ENCODE data around the gene URB1. TPM values are rescaled to one million over a fixed set of nuclear protein-coding genes. Genes with fewer than 3 reads are reported as not detected.

URB1 gene
- total and polyA plus RNA-seq, 4 experiments from 2014 or later = 0.55 to 15.2 (median 8.6) TPM

DNA sequence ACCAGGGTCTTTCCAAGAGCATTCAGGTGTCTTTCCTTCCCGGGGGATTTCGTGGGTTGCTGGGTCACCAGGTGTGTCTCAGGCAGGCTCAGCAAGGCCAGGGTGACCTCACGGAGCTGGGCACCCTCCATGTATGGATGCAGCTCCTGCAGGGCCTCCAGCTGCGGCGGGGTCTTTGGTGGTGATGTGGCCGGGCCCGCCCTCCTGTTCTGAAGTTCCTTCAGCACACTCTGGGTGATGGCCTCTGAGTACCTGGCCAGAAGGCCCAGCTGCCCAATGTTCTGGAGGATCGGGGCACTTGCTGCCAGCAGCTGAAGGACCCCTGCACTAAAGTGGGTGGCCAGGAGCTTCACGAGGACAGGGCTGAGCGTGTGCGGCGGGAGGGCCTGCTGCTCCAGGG, 45.5 kb downstream of the URB1 start:
- intact Hi-C loops (cut with micrococcal nuclease) = no loop called here
- Histone ChIP-seq H3K27ac (ENCODE audit: low read depth, low read length) (no peak overlapping the region), H3K9me3 (ENCODE audit: control insufficient read depth in 1 of 2, low read length in 2 of 2) (peaks cover 0 to 10% of the 10 kb centered on the region in 2 donors), H3K4me3 (ENCODE audit: low read length in 2 of 2) (no peak overlapping the region), H3K27me3 (ENCODE audit: insufficient read depth, low read length) (no peaks in the 10 kb centered on the region), H3K36me3 (ENCODE audit: insufficient read depth, low read length) (peaks cover 79% of the 10 kb centered on the region), H3K4me1 (ENCODE audit: insufficient read depth, low read length) (no peaks in the 10 kb centered on the region)
- Mint-ChIP-seq H3K4me1 (no peaks in the 10 kb centered on the region), H3K27ac (no peak overlapping the region), H3K9me3 (peaks cover 4 to 18% (median 12%) of the 10 kb centered on the region in 8 donors), H3K27me3 (no peaks in the 10 kb centered on the region), H3K4me3 (no peak overlapping the region), H3K36me3 (peaks cover 85 to 90% of the 10 kb centered on the region in 2 donors)
- no peak for DNase-seq
- ChIA-PET POLR2A (ENCODE audit: partially characterized antibody) (no interaction called here), CTCF (ENCODE audit: partially characterized antibody) (no interaction called here)

DNA sequence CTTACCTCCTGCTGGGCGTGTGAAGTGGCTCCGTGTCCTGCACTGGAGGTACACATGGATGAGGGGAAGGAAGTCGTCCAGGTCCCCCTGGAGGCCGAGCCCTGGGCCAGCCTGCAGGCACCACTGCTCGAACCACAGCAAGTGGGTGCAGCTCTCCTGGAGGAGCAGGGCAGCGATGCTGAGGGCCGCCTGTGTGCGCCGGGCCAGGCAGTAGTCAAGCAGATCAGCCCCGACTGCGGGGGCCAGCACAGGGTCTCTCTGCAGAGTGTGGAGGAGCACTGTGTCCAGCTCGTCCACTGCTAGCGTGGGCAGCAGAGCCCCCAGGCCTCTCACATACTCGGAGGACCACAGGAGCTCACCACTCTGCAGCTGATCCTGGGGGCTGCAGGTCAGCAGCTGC, 45.9 kb downstream of the URB1 start:
- CTCF ChIA-PET (ENCODE audit: partially characterized antibody) = no interaction called here
- intact Hi-C loops (cut with micrococcal nuclease) = no loop called here
- POLR2A ChIA-PET (ENCODE audit: partially characterized antibody) = no interaction called here
- H3K27me3 ChIP-seq (ENCODE audit: insufficient read depth, low read length) = no peaks in the 10 kb centered on the region
- peaks cover 81 to 86% of the 10 kb centered on the region in 2 donors for H3K36me3 Mint-ChIP-seq
- no peak overlapping the region for H3K4me3 Mint-ChIP-seq
- no peaks in the 10 kb centered on the region for H3K4me1 ChIP-seq (ENCODE audit: insufficient read depth, low read length)
- no peaks in the 10 kb centered on the region for H3K27me3 Mint-ChIP-seq
- peaks cover 4 to 18% (median 12%) of the 10 kb centered on the region in 8 donors for H3K9me3 Mint-ChIP-seq
- H3K9me3 ChIP-seq (ENCODE audit: control insufficient read depth in 1 of 2, low read length in 2 of 2) = peaks cover 0 to 10% of the 10 kb centered on the region in 2 donors
- DNase-seq = no peak
- H3K4me3 ChIP-seq (ENCODE audit: low read length in 2 of 2) = no peak overlapping the region
- H3K4me1 Mint-ChIP-seq = no peaks in the 10 kb centered on the region
- H3K27ac Mint-ChIP-seq = no peak overlapping the region
- no peak overlapping the region for H3K27ac ChIP-seq (ENCODE audit: low read depth, low read length)
- peaks cover 75% of the 10 kb centered on the region for H3K36me3 ChIP-seq (ENCODE audit: insufficient read depth, low read length)

DNA sequence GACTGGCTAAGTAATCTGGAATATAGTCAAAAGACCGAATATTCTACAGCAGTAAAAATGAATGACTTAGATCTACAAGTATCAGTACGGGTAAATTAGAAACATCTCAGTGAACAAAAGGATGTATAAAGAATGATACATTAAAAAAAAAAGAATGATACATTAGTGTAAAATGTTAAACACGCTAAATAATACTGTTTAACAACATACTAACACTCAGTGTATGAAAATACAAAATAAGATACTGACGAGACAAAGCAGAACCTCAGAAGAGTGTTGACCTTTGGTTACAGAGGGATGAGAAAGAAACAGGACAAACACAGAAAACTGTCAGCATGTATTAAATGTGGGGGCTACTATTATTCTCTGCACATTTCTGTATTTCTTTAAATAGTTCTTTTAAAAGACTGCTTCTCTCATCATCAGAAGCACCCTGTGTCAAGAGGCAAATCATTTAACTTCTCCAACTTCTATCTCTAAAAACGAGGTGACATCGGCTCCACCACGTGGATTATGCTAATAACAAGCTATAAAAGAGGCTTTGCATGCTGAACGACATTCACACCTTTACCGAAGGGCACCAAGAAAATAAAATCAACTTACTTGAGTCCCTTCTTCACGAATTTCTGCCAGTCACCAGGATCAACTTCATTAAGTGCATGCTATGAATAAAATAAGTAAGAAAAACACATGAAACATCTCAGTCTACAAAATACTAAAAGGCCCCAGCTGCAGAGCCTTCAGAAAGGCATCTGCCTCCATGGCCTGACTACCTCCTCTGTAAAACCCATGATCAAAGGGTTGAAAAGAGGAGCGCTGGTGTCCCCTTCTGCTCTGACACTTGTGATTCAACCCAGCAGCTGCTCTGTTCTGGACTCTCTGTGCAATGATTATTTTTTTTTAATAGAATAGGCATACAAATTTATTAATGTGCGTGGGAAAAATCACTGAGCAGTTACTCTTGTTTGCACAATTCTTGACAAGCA, 51.7 kb downstream of the URB1 start:
- H3K27ac Mint-ChIP-seq = peak overlapping the region in 3 of 7 donors; percentile 7 to 85 (median 50)

DNA sequence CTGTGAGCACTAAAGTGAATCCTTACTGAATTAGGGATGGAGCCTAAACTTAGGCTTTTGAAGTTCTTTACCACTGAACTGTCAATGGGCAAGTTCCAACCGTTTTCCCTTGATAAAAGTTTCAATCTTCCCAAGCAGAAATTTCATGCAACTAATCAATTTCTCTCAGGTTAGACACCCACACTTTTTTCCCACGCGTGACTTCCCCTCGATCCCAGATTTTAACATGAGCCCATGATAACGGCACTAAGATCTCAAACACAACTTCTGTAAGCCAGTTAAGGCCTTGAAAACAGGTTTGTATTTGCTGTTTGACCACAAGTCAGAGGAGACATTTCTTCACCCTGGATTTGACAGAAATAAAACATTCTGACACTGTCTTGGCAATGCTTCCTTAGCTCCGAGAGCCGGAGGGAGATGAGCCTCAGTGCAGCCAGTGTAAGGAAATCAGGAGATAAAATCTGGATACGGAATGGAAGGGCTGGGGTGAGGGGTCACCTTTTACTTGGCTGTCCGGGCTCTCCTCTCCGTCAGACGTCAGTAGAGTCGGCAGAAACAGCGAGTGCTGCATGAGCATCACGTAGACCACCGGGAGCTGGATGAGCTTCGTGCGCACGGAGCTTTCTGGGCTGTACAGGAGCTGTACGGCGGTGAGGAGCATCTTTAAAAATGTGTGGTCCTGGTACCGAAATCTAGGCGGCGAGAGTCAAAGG, 54.4 kb downstream of the URB1 start:
- H3K27ac Mint-ChIP-seq = peak overlapping the region in 2 of 7 donors; percentile 13 to 88
- Histone ChIP-seq H3K27me3 (ENCODE audit: insufficient read depth, low read length) (no peaks in the 10 kb centered on the region), H3K36me3 (ENCODE audit: insufficient read depth, low read length) (peaks cover 50% of the 10 kb centered on the region), H3K27ac (ENCODE audit: low read depth, low read length) (no peak overlapping the region), H3K9me3 (ENCODE audit: control insufficient read depth in 1 of 2, low read length in 2 of 2) (no peaks in the 10 kb centered on the region), H3K4me1 (ENCODE audit: insufficient read depth, low read length) (no peaks in the 10 kb centered on the region), H3K4me3 (ENCODE audit: low read length in 2 of 2) (no peak overlapping the region)
- ChIA-PET CTCF (ENCODE audit: partially characterized antibody) (no interaction called here), POLR2A (ENCODE audit: partially characterized antibody) (no interaction called here)
- H3K27me3 Mint-ChIP-seq = no peaks in the 10 kb centered on the region
- peaks cover 70 to 82% of the 10 kb centered on the region in 2 donors for H3K36me3 Mint-ChIP-seq
- DNase-seq = no peak
- peaks cover 0 to 1% (median 0%) of the 10 kb centered on the region in 4 donors for H3K4me1 Mint-ChIP-seq
- intact Hi-C loops (cut with micrococcal nuclease) = no loop called here
- H3K9me3 Mint-ChIP-seq = peaks cover 0 to 2% (median 0%) of the 10 kb centered on the region in 8 donors
- no peak overlapping the region for H3K4me3 Mint-ChIP-seq

More for the DNA sequence above, 51.7 kb downstream of the URB1 start:
- intact Hi-C loops (cut with micrococcal nuclease) = no loop called here
- peaks cover 4 to 18% (median 12%) of the 10 kb centered on the region in 8 donors for H3K9me3 Mint-ChIP-seq
- ChIA-PET CTCF (ENCODE audit: partially characterized antibody) (interaction anchor here (1.1 kb wide), 1 partner anchor 260 kb away, joined by 4 read pairs; no protein-coding TSS in a partner anchor), POLR2A (ENCODE audit: partially characterized antibody) (no interaction called here)
- Histone ChIP-seq H3K27ac (ENCODE audit: low read depth, low read length) (no peak overlapping the region), H3K9me3 (ENCODE audit: control insufficient read depth in 1 of 2, low read length in 2 of 2) (peaks cover 0 to 10% of the 10 kb centered on the region in 2 donors), H3K4me1 (ENCODE audit: insufficient read depth, low read length) (no peaks in the 10 kb centered on the region), H3K36me3 (ENCODE audit: insufficient read depth, low read length) (peaks cover 64% of the 10 kb centered on the region), H3K4me3 (ENCODE audit: low read length in 2 of 2) (no peak overlapping the region), H3K27me3 (ENCODE audit: insufficient read depth, low read length) (no peaks in the 10 kb centered on the region)
- no peak for DNase-seq
- H3K4me1 Mint-ChIP-seq = no peaks in the 10 kb centered on the region
- peaks cover 71 to 81% of the 10 kb centered on the region in 2 donors for H3K36me3 Mint-ChIP-seq
- no peaks in the 10 kb centered on the region for H3K27me3 Mint-ChIP-seq
- H3K4me3 Mint-ChIP-seq = no peak overlapping the region

DNA sequence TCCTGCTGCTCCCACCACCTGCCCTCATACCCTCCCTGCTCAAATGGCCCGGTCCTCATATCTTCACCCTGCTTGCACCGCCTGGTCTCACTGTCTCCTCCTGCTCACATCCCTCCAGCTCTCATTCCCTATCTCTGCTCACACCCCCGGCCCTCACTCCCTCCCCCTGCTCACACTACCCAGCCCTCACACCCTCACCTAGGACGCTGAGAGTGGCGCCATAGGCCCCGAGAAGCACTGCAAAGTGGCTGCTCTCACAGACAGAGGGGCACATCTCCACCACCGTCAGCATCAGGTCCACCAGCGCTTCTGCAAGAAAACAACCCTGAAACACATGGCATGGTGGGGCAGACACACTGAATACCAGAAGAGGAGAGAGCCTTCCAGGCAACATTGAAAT, 55.6 kb downstream of the URB1 start:
- no peaks in the 10 kb centered on the region for H3K27me3 ChIP-seq (ENCODE audit: insufficient read depth, low read length)
- H3K4me3 ChIP-seq (ENCODE audit: low read length in 2 of 2) = no peak overlapping the region
- H3K9me3 ChIP-seq (ENCODE audit: control insufficient read depth in 1 of 2, low read length in 2 of 2) = no peaks in the 10 kb centered on the region
- H3K36me3 Mint-ChIP-seq = peaks cover 73 to 85% of the 10 kb centered on the region in 2 donors
- no peak overlapping the region for H3K27ac ChIP-seq (ENCODE audit: low read depth, low read length)
- H3K27me3 Mint-ChIP-seq = no peaks in the 10 kb centered on the region
- peaks cover 48% of the 10 kb centered on the region for H3K36me3 ChIP-seq (ENCODE audit: insufficient read depth, low read length)
- no peak overlapping the region for H3K4me3 Mint-ChIP-seq
- ChIA-PET CTCF (ENCODE audit: partially characterized antibody) (no interaction called here), POLR2A (ENCODE audit: partially characterized antibody) (no interaction called here)
- H3K4me1 Mint-ChIP-seq = peaks cover 0 to 3% (median 0%) of the 10 kb centered on the region in 4 donors
- no peak for DNase-seq
- no peaks in the 10 kb centered on the region for H3K9me3 Mint-ChIP-seq
- intact Hi-C loops (cut with micrococcal nuclease) = no loop called here
- no peaks in the 10 kb centered on the region for H3K4me1 ChIP-seq (ENCODE audit: insufficient read depth, low read length)
- H3K27ac Mint-ChIP-seq = peak overlapping the region in 1 of 7 donors; percentile 12

DNA sequence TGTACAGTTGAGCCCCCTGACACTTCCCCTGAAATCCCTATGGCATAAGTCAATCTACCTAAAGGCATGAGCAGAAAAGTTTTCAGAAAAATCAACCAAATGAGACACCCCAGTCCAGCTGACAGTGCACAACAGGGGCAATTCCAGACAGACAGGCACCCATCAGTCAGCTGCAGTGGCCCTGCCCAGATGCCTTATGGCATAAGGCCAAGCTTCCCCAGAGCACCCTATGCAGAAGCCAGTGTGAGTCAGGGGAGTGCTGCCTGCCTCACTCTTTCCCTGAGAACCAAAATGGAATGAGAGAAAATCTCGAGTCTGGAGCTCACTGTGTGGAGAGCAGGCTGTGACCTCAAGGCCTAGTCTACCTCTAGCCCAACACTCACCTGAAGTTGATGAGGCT, 56.1 kb downstream of the URB1 start:
- no peak overlapping the region for H3K4me3 Mint-ChIP-seq
- peak overlapping the region in 1 of 7 donors; percentile 41 for H3K27ac Mint-ChIP-seq
- H3K27me3 Mint-ChIP-seq = no peaks in the 10 kb centered on the region
- ChIA-PET POLR2A (ENCODE audit: partially characterized antibody) (no interaction called here), CTCF (ENCODE audit: partially characterized antibody) (no interaction called here)
- intact Hi-C loops (cut with micrococcal nuclease) = no loop called here
- H3K4me1 Mint-ChIP-seq = peaks cover 0 to 3% (median 0%) of the 10 kb centered on the region in 4 donors
- Histone ChIP-seq H3K4me1 (ENCODE audit: insufficient read depth, low read length) (no peaks in the 10 kb centered on the region), H3K36me3 (ENCODE audit: insufficient read depth, low read length) (peaks cover 48% of the 10 kb centered on the region), H3K9me3 (ENCODE audit: control insufficient read depth in 1 of 2, low read length in 2 of 2) (no peaks in the 10 kb centered on the region), H3K4me3 (ENCODE audit: low read length in 2 of 2) (no peak overlapping the region), H3K27ac (ENCODE audit: low read depth, low read length) (no peak overlapping the region), H3K27me3 (ENCODE audit: insufficient read depth, low read length) (no peaks in the 10 kb centered on the region)
- no peak for DNase-seq
- no peaks in the 10 kb centered on the region for H3K9me3 Mint-ChIP-seq
- peaks cover 73 to 86% of the 10 kb centered on the region in 2 donors for H3K36me3 Mint-ChIP-seq
